ENCODE results near the gene FHIP1B. TPM values are rescaled to one million over a fixed set of nuclear protein-coding genes. Genes with fewer than 3 reads are reported as not detected.
"Not testable (repeated sequence)": the region's sequence is repeated elsewhere in the genome, so short reads cannot be mapped to it uniquely, and the experiment has no call there.

FHIP1B gene
- total and polyA plus RNA-seq, 2 donors from 2014 or later: 35.1 to 42.5 TPM

DNA sequence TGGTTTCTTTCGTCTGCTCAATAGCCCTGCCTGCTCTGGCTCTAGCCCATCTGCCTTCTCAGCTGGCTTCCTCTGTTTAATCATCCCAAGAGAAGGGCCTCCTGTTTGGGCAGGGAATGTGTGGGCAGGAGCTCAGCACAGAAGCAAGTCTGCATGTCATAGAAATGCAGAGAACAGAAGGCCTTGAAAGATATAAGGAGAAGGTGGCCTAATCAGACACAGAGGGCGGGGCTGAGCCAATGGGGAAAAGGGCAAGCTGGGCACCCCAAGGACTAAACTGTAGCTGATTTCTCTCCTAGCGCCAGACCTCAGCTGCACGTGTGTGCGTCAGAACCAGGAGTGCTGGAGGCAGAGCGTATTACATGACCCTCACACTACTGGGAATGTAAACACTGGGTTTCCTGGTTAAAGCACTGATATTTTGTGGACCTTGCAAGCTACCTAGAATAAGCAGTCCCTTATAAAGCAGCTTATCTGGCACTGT, 17.6 kb upstream of the FHIP1B start:
- no peak overlapping the region for H3K4me3 ChIP-seq (ENCODE audit: low read length in 3 of 3)
- H3K9ac ChIP-seq (ENCODE audit: low read length in 3 of 3): no peak overlapping the region
- intact Hi-C loops (cut with DNase I): loop anchor here (10.0 kb wide), 1 partner anchor 103 kb away; no protein-coding TSS in a partner anchor
- TF ChIP-seq, protein P1, sequence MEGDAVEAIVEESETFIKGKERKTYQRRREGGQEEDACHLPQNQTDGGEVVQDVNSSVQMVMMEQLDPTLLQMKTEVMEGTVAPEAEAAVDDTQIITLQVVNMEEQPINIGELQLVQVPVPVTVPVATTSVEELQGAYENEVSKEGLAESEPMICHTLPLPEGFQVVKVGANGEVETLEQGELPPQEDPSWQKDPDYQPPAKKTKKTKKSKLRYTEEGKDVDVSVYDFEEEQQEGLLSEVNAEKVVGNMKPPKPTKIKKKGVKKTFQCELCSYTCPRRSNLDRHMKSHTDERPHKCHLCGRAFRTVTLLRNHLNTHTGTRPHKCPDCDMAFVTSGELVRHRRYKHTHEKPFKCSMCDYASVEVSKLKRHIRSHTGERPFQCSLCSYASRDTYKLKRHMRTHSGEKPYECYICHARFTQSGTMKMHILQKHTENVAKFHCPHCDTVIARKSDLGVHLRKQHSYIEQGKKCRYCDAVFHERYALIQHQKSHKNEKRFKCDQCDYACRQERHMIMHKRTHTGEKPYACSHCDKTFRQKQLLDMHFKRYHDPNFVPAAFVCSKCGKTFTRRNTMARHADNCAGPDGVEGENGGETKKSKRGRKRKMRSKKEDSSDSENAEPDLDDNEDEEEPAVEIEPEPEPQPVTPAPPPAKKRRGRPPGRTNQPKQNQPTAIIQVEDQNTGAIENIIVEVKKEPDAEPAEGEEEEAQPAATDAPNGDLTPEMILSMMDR (IDR thresholded peaks at IDR 0.05; ENCODE audit: borderline replicate concordance, extremely low read depth, insufficient read depth): no peak
- no peak for FAIRE-seq
- H3K27me3 ChIP-seq (ENCODE audit: control insufficient read depth, insufficient read depth, low read length): no peaks in the 10 kb centered on the region
- H3K27ac ChIP-seq (ENCODE audit: low read depth in 2 of 2, low read length in 2 of 2): no peak overlapping the region
- DNase-seq: no peak
- H3K9me3 ChIP-seq (ENCODE audit: control insufficient read depth in 2 of 3, insufficient read depth in 1 of 3, low read length in 3 of 3): no peaks in the 10 kb centered on the region
- no peaks in the 10 kb centered on the region for H3K36me3 ChIP-seq (ENCODE audit: control insufficient read depth in 2 of 3, insufficient read depth in 3 of 3, low read length in 3 of 3)
- no peaks in the 10 kb centered on the region for H3K4me1 ChIP-seq (ENCODE audit: control insufficient read depth in 2 of 3, insufficient read depth in 2 of 3, low read depth in 1 of 3, low read length in 3 of 3)

DNA sequence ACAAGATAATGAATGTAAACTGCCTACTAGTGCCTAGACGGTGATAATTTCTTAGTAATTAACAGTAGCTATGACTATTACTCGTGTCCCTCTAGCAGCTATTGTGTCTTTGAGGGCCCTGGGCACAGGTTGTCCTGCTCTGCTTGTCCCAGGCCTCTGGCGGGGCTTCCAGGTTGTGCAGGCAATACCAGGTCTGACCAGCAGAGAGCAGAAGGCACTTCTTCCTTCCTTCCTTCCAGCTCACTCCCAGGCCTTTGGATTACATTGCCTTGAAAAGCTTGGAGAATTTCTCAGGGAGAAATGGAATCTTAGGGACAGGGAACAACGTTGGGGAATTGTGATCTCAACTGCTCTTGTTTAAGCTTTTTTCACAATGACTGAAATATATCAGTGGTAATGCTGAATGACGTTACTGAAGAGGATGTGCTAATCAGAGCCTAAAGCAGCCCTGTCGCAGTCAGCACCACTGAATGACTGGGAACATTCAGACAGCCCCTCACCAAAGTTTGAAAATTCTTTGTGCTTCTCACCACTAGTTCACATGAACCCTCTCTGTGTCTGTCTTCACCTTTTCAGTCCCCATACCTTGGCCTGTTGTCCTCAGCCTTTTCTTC, 16.8 kb upstream of the FHIP1B start:
- H3K27me3 ChIP-seq (ENCODE audit: control insufficient read depth, insufficient read depth, low read length): no peaks in the 10 kb centered on the region
- no peak overlapping the region for H3K27ac ChIP-seq (ENCODE audit: low read depth in 2 of 2, low read length in 2 of 2)
- intact Hi-C loops (cut with DNase I): loop anchor here (10.0 kb wide), 1 partner anchor 104 kb away; no protein-coding TSS in a partner anchor
- H3K4me3 ChIP-seq (ENCODE audit: low read length in 3 of 3): no peak overlapping the region
- TF ChIP-seq, protein P1 (IDR thresholded peaks at IDR 0.05; ENCODE audit: borderline replicate concordance, extremely low read depth, insufficient read depth): peak; percentile 90
- FAIRE-seq: no peak
- H3K9ac ChIP-seq (ENCODE audit: low read length in 3 of 3): no peak overlapping the region
- H3K4me1 ChIP-seq (ENCODE audit: control insufficient read depth in 2 of 3, insufficient read depth in 2 of 3, low read depth in 1 of 3, low read length in 3 of 3): no peaks in the 10 kb centered on the region
- H3K9me3 ChIP-seq (ENCODE audit: control insufficient read depth in 2 of 3, insufficient read depth in 1 of 3, low read length in 3 of 3): no peaks in the 10 kb centered on the region
- peak; percentile 80 to 87 (median 83) for DNase-seq
- no peaks in the 10 kb centered on the region for H3K36me3 ChIP-seq (ENCODE audit: control insufficient read depth in 2 of 3, insufficient read depth in 3 of 3, low read length in 3 of 3)

DNA sequence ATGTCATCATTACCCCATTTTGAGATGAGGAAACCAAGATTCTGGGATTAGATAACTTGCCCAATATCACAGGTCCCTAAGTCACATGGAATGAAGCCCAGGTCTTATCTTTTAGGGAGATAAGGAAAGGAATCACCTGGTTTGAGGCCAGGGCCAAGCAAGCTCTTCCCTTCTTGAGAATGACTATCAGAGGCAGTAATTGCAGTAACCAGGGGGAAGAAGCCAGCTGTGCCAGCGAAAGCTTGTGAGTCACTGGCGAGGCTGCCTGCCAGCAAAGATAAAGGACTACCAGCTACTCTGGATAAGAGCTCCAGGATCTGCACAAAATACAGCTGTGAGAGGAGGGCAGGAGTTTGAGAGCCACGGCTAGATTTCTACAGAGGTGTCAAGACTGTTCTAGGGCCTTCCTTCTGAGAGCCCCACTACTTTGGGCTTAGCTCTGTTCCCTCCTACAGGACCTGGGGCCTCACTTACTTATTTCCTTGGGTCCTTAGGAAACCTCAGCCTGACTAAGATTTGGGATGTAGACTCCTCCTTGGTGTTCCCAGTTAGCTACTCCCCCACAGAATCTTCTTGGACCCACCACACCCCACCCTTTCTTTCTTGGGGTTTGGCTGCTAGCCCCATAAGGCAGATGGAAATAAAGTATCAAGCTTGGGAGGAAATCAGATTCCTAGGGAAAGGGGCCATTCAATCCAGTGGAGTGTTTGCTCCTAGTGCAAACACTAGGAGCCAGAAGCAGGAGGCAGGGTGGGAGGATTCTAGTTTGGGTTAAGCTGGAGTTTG, 15.5 kb upstream of the FHIP1B start:
- Histone ChIP-seq H3K4me3 (ENCODE audit: low read length in 3 of 3) (no peak overlapping the region), H3K27me3 (ENCODE audit: control insufficient read depth, insufficient read depth, low read length) (no peaks in the 10 kb centered on the region), H3K27ac (ENCODE audit: low read depth in 2 of 2, low read length in 2 of 2) (no peak overlapping the region), H3K36me3 (ENCODE audit: control insufficient read depth in 2 of 3, insufficient read depth in 3 of 3, low read length in 3 of 3) (no peaks in the 10 kb centered on the region), H3K9me3 (ENCODE audit: control insufficient read depth in 2 of 3, insufficient read depth in 1 of 3, low read length in 3 of 3) (no peaks in the 10 kb centered on the region), H3K9ac (ENCODE audit: low read length in 3 of 3) (no peak overlapping the region), H3K4me1 (ENCODE audit: control insufficient read depth in 2 of 3, insufficient read depth in 2 of 3, low read depth in 1 of 3, low read length in 3 of 3) (no peaks in the 10 kb centered on the region)
- TF ChIP-seq, protein P1 (IDR thresholded peaks at IDR 0.05; ENCODE audit: borderline replicate concordance, extremely low read depth, insufficient read depth): no peak
- DNase-seq: no peak
- no peak for FAIRE-seq
- intact Hi-C loops (cut with DNase I): loop anchor here (10.0 kb wide), 1 partner anchor 105 kb away; no protein-coding TSS in a partner anchor

DNA sequence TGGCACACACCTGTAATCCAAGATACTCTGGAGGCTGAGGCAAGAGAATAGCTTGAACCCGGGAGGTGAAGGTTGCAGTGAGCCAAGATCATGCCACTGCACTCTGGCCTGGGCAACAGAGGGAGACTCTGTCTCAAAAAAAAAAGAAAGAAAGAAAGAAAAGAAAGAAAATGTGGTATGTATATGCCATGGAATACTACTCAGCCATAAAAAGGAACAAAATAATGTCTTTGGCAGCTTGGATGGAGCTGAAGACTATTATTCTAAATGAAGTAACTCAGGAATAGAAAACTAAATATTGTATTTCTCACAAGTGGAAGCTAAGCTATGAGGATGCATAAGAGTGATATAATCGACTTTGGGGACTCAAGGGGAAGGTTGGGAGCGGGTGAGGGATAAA, 14.5 kb upstream of the FHIP1B start:
- intact Hi-C loops (cut with DNase I); H3K4me3 ChIP-seq (ENCODE audit: low read length in 3 of 3); H3K4me1 ChIP-seq (ENCODE audit: control insufficient read depth in 2 of 3, insufficient read depth in 2 of 3, low read depth in 1 of 3, low read length in 3 of 3); FAIRE-seq; H3K36me3 ChIP-seq (ENCODE audit: control insufficient read depth in 2 of 3, insufficient read depth in 3 of 3, low read length in 3 of 3); DNase-seq; H3K27me3 ChIP-seq (ENCODE audit: control insufficient read depth, insufficient read depth, low read length); H3K9me3 ChIP-seq (ENCODE audit: control insufficient read depth in 2 of 3, insufficient read depth in 1 of 3, low read length in 3 of 3); H3K9ac ChIP-seq (ENCODE audit: low read length in 3 of 3); H3K27ac ChIP-seq (ENCODE audit: low read depth in 2 of 2, low read length in 2 of 2): not testable (repeated sequence)
